Stimulated activated naive B cell treated with anti-CD40 and anti-IgM and Interleukin-4, amounts not matched to agents 10 μg/mL and 1 μg/mL and 100 μg/mL, for 72 hours (primary cell): Measurements from ENCODE around the gene ITPKC.
A peak's percentile ranks its signal among the peaks of the same experiment; 100 is the strongest.
"Not testable (repeated sequence)": the region's sequence is repeated elsewhere in the genome, so short reads cannot be mapped to it uniquely, and the experiment has no call there.

Source experiments
- ATAC-seq, 2 donors: fragments of 150-1000 bp; cut with Tn5 transposase; replicated peaks; 2 replicates each; pipeline ENCODE4 v1.10.0; 2021; ENCODE audit warnings: moderate library complexity in 1 of 2
- DNase-seq: peaks from one replicate; pipeline ENCODE4 v3.0.0; 2021
- H3K27ac Mint-ChIP-seq: one replicate; pipeline ENCODE4 v1.8.0; 2022; ENCODE audit warnings: mild to moderate bottlenecking, mixed read lengths
- H3K27me3 Mint-ChIP-seq, 2 donors: one replicate each; pipeline ENCODE4 v1.8.0; 2022; ENCODE audit warnings: mixed read lengths in 2 of 2
- H3K36me3 Mint-ChIP-seq, 2 donors: one replicate each; pipeline ENCODE4 v1.8.0; 2022; ENCODE audit warnings: mixed read lengths in 2 of 2, mild to moderate bottlenecking in 1 of 2
- H3K4me1 Mint-ChIP-seq, 2 donors: one replicate each; pipeline ENCODE4 v1.8.0; 2022; ENCODE audit warnings: mixed read lengths in 2 of 2, mild to moderate bottlenecking in 1 of 2
- H3K4me3 Mint-ChIP-seq, 2 donors: one replicate each; pipeline ENCODE4 v1.8.0; 2022; ENCODE audit warnings: mild to moderate bottlenecking in 2 of 2, mixed read lengths in 2 of 2, moderate library complexity in 1 of 2
- H3K9me3 Mint-ChIP-seq, 2 donors: one replicate each; pipeline ENCODE4 v1.8.0; 2022; ENCODE audit warnings: mixed read lengths in 2 of 2, mild to moderate bottlenecking in 1 of 2

Gene ITPKC

GRCh38 chr19:40766385-40766784, 49.5 kb downstream of the ITPKC start:
- H3K27ac Mint-ChIP-seq, H3K9me3 Mint-ChIP-seq, ATAC-seq, H3K27me3 Mint-ChIP-seq, DNase-seq, H3K4me3 Mint-ChIP-seq: not testable (repeated sequence)
- H3K4me1 Mint-ChIP-seq, result peaks cover 19 to 46% of the 10 kb centered on the region in 2 donors
- peaks cover 59 to 68% of the 10 kb centered on the region in 2 donors for H3K36me3 Mint-ChIP-seq

DNA sequence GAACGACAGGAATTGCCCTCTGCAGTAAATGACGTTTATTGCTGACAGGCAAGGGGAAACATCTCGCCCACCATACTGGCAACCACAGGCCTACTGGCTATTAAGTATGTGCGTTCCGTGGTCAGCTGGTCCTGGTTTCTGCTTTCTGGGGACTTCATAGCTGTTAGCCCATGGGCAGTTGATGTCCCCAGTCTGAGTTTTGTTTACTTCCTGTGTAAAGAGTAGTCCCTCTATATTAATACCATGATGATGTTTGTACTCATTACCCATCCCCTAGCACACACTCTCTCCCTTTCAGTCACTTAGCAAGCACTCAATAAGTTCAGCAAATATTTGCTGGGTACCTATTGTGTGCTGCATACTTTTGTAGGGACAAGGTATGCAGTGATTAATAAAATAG, 52.0 kb downstream of the ITPKC start:
- Mint-ChIP-seq H3K27me3 (no peaks in the 10 kb centered on the region), H3K4me3 (no peak overlapping the region), H3K36me3 (peaks cover 47 to 51% of the 10 kb centered on the region in 2 donors), H3K9me3 (peaks cover 0 to 8% of the 10 kb centered on the region in 2 donors), H3K27ac (peak overlapping the region; percentile 42), H3K4me1 (peaks cover 10 to 33% of the 10 kb centered on the region in 2 donors)
- DNase-seq (no peak), ATAC-seq (no peak)

DNA sequence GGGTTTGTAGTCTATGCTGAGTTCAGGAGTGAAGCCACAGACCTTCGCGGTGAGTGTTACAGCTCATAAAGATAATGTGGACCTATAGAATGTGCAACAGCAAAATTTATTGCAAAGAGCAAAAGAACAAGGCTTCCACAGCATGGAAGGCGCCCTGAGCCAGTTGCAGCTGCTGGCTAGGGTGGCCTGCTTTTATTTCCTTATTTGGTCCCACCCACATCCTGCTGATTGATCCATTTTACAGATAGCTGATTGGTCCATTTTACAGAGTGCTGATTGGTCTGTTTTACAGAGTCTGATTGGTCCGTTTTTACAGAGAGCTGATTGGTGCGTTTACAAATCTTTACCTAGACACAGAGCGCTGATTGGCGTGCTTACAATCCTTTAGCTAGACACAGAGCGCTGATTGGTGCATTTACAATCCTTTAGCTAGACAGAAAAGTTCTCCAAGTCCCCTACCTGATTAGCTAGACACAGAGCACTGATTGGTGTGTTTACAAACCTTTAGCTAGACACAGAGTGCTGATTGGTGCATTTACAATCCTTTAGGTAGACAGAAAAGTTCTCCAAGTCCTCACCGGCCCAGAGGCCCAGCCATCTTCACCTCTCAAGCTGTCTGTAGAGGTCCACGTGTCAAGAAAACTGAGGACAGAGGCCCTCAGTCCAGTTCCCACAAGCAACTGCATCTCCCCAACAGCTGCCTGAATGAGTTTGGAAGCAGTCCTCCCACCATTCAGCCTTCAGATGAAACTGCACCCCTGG, 54.4 kb downstream of the ITPKC start:
- not testable (repeated sequence) for ATAC-seq, DNase-seq, H3K4me3 Mint-ChIP-seq, H3K27me3 Mint-ChIP-seq, H3K9me3 Mint-ChIP-seq
- Mint-ChIP-seq H3K27ac (peak overlapping the region; percentile 31), H3K4me1 (peaks cover 19 to 51% of the 10 kb centered on the region in 2 donors), H3K36me3 (peaks cover 33 to 35% of the 10 kb centered on the region in 2 donors)

GRCh38 chr19:40774916-40775631, 58.2 kb downstream of the ITPKC start, which contains the start of gene MIA:
Gene MIA, plus strand, starts transcription at chr19:40775521. Its CDS starts 22 bp downstream, at chr19:40775543.
- peaks cover 0 to 11% of the 10 kb centered on the region in 2 donors for H3K9me3 Mint-ChIP-seq
- no peak for DNase-seq
- H3K36me3 Mint-ChIP-seq, result peaks cover 21 to 22% of the 10 kb centered on the region in 2 donors
- peak within 1 kb of the TSS; percentile 31 to 41 for H3K4me3 Mint-ChIP-seq
- peak within 1 kb of the TSS; percentile 89 for H3K27ac Mint-ChIP-seq
- no peak for ATAC-seq
- peaks cover 30 to 67% of the 10 kb centered on the region in 2 donors for H3K4me1 Mint-ChIP-seq
- no peaks in the 10 kb centered on the region for H3K27me3 Mint-ChIP-seq

GRCh38 chr19:40775632-40776022, 58.7 kb downstream of the ITPKC start:
- DNase-seq, result no peak
- Mint-ChIP-seq H3K36me3 (peaks cover 24 to 25% of the 10 kb centered on the region in 2 donors), H3K4me1 (peaks cover 33 to 69% of the 10 kb centered on the region in 2 donors), H3K9me3 (peaks cover 0 to 9% of the 10 kb centered on the region in 2 donors), H3K27me3 (no peaks in the 10 kb centered on the region), H3K4me3 (peak overlapping the region; percentile 31 to 41), H3K27ac (peak overlapping the region; percentile 89)
- ATAC-seq, result no peak

DNA sequence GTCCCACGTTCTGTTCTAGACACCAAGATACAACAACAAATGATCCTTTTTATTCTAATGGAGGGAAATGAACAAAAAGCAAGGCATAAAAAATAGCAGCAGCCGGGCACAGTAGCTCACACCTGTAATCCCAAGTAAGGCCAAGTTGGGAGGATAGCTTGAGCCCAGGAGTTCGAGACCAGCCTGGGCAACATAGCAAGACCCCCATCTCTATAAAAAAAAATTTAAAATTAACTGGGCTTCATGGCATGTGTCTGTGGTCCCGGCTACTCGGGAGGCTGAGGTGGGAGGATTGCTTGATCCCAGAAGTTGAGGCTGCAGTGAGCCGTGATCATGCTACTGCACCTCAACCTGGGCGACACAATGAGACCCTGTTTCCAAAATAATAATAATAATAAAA, 59.5 kb downstream of the ITPKC start:
- Mint-ChIP-seq H3K36me3 (peaks cover 22 to 26% of the 10 kb centered on the region in 2 donors), H3K4me3 (no peak overlapping the region), H3K27ac (no peak overlapping the region), H3K27me3 (no peaks in the 10 kb centered on the region), H3K4me1 (peaks cover 37 to 72% of the 10 kb centered on the region in 2 donors), H3K9me3 (peaks cover 0 to 5% of the 10 kb centered on the region in 2 donors)
- no peak for DNase-seq
- no peak for ATAC-seq

- Mint-ChIP-seq H3K27ac (peak overlapping the region; percentile 98), H3K4me3 (peak overlapping the region; percentile 90 to 97), H3K36me3 (peaks cover 22 to 24% of the 10 kb centered on the region in 2 donors), H3K4me1 (peaks cover 41 to 79% of the 10 kb centered on the region in 2 donors), H3K9me3 (peaks cover 0 to 3% of the 10 kb centered on the region in 2 donors), H3K27me3 (no peaks in the 10 kb centered on the region)
- DNase-seq (peak; percentile 94), ATAC-seq (peak; percentile 69 to 73)
Observed at GRCh38 chr19:40776932-40777644, 60.2 kb downstream of the ITPKC start.

GRCh38 chr19:40777645-40777936, 60.7 kb downstream of the ITPKC start:
- Mint-ChIP-seq H3K36me3 (peaks cover 23 to 27% of the 10 kb centered on the region in 2 donors), H3K9me3 (peaks cover 0 to 3% of the 10 kb centered on the region in 2 donors), H3K4me1 (peaks cover 42 to 82% of the 10 kb centered on the region in 2 donors), H3K27ac (peak overlapping the region; percentile 98), H3K4me3 (peak overlapping the region; percentile 90 to 97), H3K27me3 (no peaks in the 10 kb centered on the region)
- DNase-seq (no peak), ATAC-seq (no peak)

DNA sequence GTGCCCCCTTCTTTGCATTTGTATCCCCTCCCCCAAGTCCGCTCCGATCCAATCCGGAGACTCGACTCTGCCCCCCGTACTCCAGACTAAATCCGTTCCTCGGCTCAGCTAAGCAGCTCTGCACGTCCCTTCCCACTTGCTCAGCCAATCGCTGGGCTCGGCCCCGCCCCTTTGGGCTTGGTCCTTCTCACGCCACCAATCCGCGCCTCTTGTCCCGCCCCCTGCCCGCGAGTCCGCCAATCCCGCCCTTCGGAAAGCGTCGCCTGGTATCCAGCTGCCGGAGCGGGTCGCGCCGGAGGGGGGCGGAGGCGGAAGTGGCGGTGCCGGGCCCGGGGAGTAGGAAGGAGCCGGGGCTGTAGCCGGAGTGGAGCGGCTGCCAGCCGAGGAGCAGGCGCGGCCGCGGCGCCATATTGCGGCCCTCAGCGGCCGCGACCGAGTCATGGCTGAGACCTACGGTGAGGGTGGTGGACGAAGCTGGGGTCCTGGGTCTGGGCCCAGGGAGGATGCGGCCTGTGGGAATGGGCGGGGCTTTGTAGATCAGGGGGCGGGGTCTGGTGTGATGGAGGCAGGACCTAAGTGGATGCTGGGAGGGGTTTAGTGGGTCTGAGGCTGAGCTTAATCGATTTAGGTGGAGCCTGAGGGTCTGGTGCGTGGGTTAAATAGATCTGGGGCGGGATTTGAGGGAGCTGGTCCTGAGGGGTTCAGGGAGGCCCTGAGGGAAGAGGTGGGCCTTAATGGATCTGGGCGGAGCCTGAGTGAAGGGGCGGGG, 61.2 kb downstream of the ITPKC start, which contains the start of gene RAB4B:
Gene RAB4B (plus strand): TSS at position 311 of the 769 bp plus-strand sequence. CDS start 129 bp downstream, at position 440.
- peak within 1 kb of the TSS; percentile 98 for H3K27ac Mint-ChIP-seq
- H3K27me3 Mint-ChIP-seq, result no peaks in the 10 kb centered on the region
- peaks cover 42 to 82% of the 10 kb centered on the region in 2 donors for H3K4me1 Mint-ChIP-seq
- H3K9me3 Mint-ChIP-seq, result peaks cover 0 to 3% of the 10 kb centered on the region in 2 donors
- peak within 1 kb of the TSS; percentile 90 to 97 for H3K4me3 Mint-ChIP-seq
- DNase-seq (peak; percentile 100), ATAC-seq (peak; percentile 72 to 76)
- H3K36me3 Mint-ChIP-seq, result peaks cover 24 to 28% of the 10 kb centered on the region in 2 donors

DNA sequence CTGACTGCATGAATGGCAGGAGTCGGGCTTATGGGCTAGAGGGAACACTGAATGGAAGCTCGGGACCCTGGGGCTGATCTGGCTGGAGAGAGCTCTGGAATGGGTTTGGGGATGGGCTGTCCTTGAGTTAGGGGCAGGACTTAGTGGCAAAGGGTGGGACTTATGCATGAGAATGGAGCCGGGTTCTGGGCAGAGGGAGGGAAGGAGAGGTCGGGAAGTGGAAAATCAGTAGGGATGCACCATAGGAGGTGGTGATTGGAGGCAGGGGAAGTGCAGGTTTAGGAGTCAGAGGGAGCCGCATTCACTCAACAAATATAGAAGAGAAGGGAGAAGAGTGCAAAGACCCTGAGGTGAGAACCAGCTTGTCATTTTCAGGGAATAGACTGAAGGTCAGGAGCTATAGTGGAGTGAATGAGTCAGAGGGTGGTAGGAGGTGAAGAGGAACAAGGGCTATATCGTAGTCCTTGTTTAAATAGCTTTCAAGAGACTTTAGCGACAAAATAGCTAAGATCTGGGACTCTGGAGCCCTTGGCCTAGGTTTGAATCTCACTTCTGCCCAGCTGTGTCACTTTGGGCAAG, 61.9 kb downstream of the ITPKC start:
- Mint-ChIP-seq H3K27me3 (no peaks in the 10 kb centered on the region), H3K9me3 (peaks cover 0 to 3% of the 10 kb centered on the region in 2 donors), H3K4me1 (peaks cover 42 to 81% of the 10 kb centered on the region in 2 donors), H3K36me3 (peaks cover 28 to 33% of the 10 kb centered on the region in 2 donors), H3K27ac (peak overlapping the region; percentile 98), H3K4me3 (peak overlapping the region; percentile 90 to 97)
- DNase-seq, result no peak
- ATAC-seq, result peak in 1 of 2 donors; percentile 10

GRCh38 chr19:40780582-40780981, 63.7 kb downstream of the ITPKC start:
- H3K27me3 Mint-ChIP-seq, result no peaks in the 10 kb centered on the region
- H3K36me3 Mint-ChIP-seq, result peaks cover 35 to 47% of the 10 kb centered on the region in 2 donors
- H3K4me1 Mint-ChIP-seq, result peaks cover 34 to 68% of the 10 kb centered on the region in 2 donors
- H3K9me3 Mint-ChIP-seq, result peaks cover 0 to 3% of the 10 kb centered on the region in 2 donors
- DNase-seq, result no peak
- peak overlapping the region; percentile 7 to 41 for H3K4me3 Mint-ChIP-seq
- no peak for ATAC-seq
- H3K27ac Mint-ChIP-seq, result peak overlapping the region; percentile 82

GRCh38 chr19:40781140-40781539, 64.2 kb downstream of the ITPKC start:
- Mint-ChIP-seq H3K36me3 (peaks cover 35 to 49% of the 10 kb centered on the region in 2 donors), H3K27ac (peak overlapping the region; percentile 42), H3K27me3 (no peaks in the 10 kb centered on the region), H3K4me3 (no peak overlapping the region), H3K9me3 (peaks cover 0 to 3% of the 10 kb centered on the region in 2 donors), H3K4me1 (peaks cover 34 to 66% of the 10 kb centered on the region in 2 donors)
- no peak for ATAC-seq
- DNase-seq, result no peak

DNA sequence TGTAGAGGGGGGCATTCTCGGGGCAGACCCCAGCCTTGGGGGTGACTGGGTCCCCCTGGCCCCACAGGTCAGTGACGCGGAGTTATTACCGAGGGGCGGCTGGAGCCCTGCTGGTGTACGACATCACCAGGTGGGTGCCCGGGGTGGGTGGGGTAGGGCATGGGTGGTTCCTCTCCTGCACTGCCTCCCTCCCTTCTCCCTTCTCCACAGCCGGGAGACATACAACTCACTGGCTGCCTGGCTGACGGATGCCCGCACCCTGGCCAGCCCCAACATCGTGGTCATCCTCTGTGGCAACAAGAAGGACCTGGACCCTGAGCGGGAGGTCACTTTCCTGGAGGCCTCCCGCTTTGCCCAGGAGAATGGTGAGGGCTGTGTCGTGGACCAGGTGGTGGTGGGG, 66.8 kb downstream of the ITPKC start:
- Mint-ChIP-seq H3K36me3 (peaks cover 53 to 71% of the 10 kb centered on the region in 2 donors), H3K4me1 (peaks cover 35 to 63% of the 10 kb centered on the region in 2 donors), H3K27ac (no peak overlapping the region), H3K9me3 (no peaks in the 10 kb centered on the region), H3K4me3 (no peak overlapping the region), H3K27me3 (no peaks in the 10 kb centered on the region)
- no peak for DNase-seq
- ATAC-seq, result no peak
